ENCODE measurements around the gene SPRED3. TPM values are rescaled to one million over a fixed set of nuclear protein-coding genes. Genes with fewer than 3 reads are reported as not detected.

SPRED3 gene
- total RNA-seq, 4 donors from 2014 or later, result 0.46 to 0.83 (median 0.59) TPM

- DNase-seq (ENCODE audit: extremely low spot score), result no peak
- Histone ChIP-seq H3K4me1 (peaks cover 0 to 9% (median 8%) of the 10 kb centered on the region in 4 donors), H3K27me3 (peaks cover 0 to 50% (median 6%) of the 10 kb centered on the region in 4 donors), H3K27ac (replicated peaks in 1 of 4) (no peak overlapping the region), H3K36me3 (no peaks in the 10 kb centered on the region), H3K4me3 (no peak overlapping the region), H3K9me3 (no peaks in the 10 kb centered on the region)
- intact Hi-C loops (cut with DNase I), result no loop called here
- 63% methylated on average over 14 of the region's 14 CpGs for WGBS
- no peak for TF ChIP-seq POLR2A (IDR thresholded peaks at IDR 0.05; ENCODE audit: low read depth)
- no peak for TF ChIP-seq CTCF (IDR thresholded peaks at IDR 0.05)
- no peak for TF ChIP-seq EP300 (IDR thresholded peaks at IDR 0.05)
- TF ChIP-seq POLR2AphosphoS5 (IDR thresholded peaks at IDR 0.05), result no peak
Observed at GRCh38 chr19:38429055-38429810, 40.7 kb downstream of the SPRED3 start.

GRCh38 chr19:38429811-38430156 is 41.3 kb downstream of the SPRED3 start:
- no peaks in the 10 kb centered on the region for H3K36me3 ChIP-seq
- H3K27me3 ChIP-seq, result peaks cover 0 to 50% (median 9%) of the 10 kb centered on the region in 4 donors
- TF ChIP-seq CTCF (IDR thresholded peaks at IDR 0.05) (no peak), EP300 (IDR thresholded peaks at IDR 0.05) (no peak), POLR2A (IDR thresholded peaks at IDR 0.05; ENCODE audit: low read depth) (no peak), POLR2AphosphoS5 (IDR thresholded peaks at IDR 0.05) (no peak)
- no peak overlapping the region for H3K4me3 ChIP-seq
- H3K4me1 ChIP-seq, result peaks cover 0 to 9% (median 8%) of the 10 kb centered on the region in 4 donors
- H3K9me3 ChIP-seq, result no peaks in the 10 kb centered on the region
- DNase-seq (ENCODE audit: extremely low spot score), result no peak
- H3K27ac ChIP-seq (replicated peaks in 1 of 4), result no peak overlapping the region
- intact Hi-C loops (cut with DNase I), result no loop called here
- 94% methylated on average over 2 of the region's 2 CpGs for WGBS

- peaks cover 0 to 50% (median 9%) of the 10 kb centered on the region in 4 donors for H3K27me3 ChIP-seq
- H3K36me3 ChIP-seq, result no peaks in the 10 kb centered on the region
- intact Hi-C loops (cut with DNase I), result no loop called here
- no peak overlapping the region for H3K27ac ChIP-seq (replicated peaks in 1 of 4)
- no peak overlapping the region for H3K4me3 ChIP-seq
- 87% methylated on average over 7 of the region's 7 CpGs for WGBS
- no peak for TF ChIP-seq POLR2AphosphoS5 (IDR thresholded peaks at IDR 0.05)
- no peak for TF ChIP-seq EP300 (IDR thresholded peaks at IDR 0.05)
- TF ChIP-seq CTCF (IDR thresholded peaks at IDR 0.05), result no peak
- TF ChIP-seq POLR2A (IDR thresholded peaks at IDR 0.05; ENCODE audit: low read depth), result no peak
- H3K4me1 ChIP-seq, result peaks cover 0 to 9% (median 8%) of the 10 kb centered on the region in 4 donors
- DNase-seq (ENCODE audit: extremely low spot score), result no peak
- no peaks in the 10 kb centered on the region for H3K9me3 ChIP-seq
Observed at GRCh38 chr19:38430931-38431330, 42.4 kb downstream of the SPRED3 start.

- Histone ChIP-seq H3K36me3 (no peaks in the 10 kb centered on the region), H3K4me1 (peaks cover 0 to 9% (median 8%) of the 10 kb centered on the region in 4 donors), H3K27me3 (peaks cover 0 to 55% (median 9%) of the 10 kb centered on the region in 4 donors), H3K4me3 (peak within 1 kb of the TSS in 3 of 4 donors; percentile 31 to 38 (median 33)), H3K27ac (replicated peaks in 1 of 4) (no peak within 1 kb of the TSS), H3K9me3 (no peaks in the 10 kb centered on the region)
- TF ChIP-seq POLR2A (IDR thresholded peaks at IDR 0.05; ENCODE audit: low read depth) (no peak), CTCF (IDR thresholded peaks at IDR 0.05) (no peak), POLR2AphosphoS5 (IDR thresholded peaks at IDR 0.05) (no peak), EP300 (IDR thresholded peaks at IDR 0.05) (no peak)
- intact Hi-C loops (cut with DNase I), result no loop called here
- WGBS, result 16% methylated on average over 20 of the region's 20 CpGs
- DNase-seq (ENCODE audit: extremely low spot score), result no peak
Observed at GRCh38 chr19:38433268-38433733, 44.8 kb downstream of the SPRED3 start, which contains the start of gene RYR1. RYR1 (plus strand) TSS chr19:38433691; CDS start chr19:38433830, 139 bp downstream.

Data from esophagus muscularis mucosa (tissue), 4 donors.